ENCODE measurements around the gene PRR7.

- no peak for TF ChIP-seq CTCF (IDR thresholded peaks at IDR 0.05; ENCODE audit: low read length)
- no peak for TF ChIP-seq EZH2 (IDR thresholded peaks at IDR 0.05; ENCODE audit: borderline replicate concordance, low read length)
These were observed 12.2 kb upstream of the PRR7 start for GRCh38 chr5:177434437-177434836.
